HUES6 (cell line): ENCODE data around the gene COA8.
"Not testable (repeated sequence)": the region's sequence is repeated elsewhere in the genome, so short reads cannot be mapped to it uniquely, and the experiment has no call there.

Source experiments
- H3K27ac ChIP-seq: 2 replicates; pipeline ENCODE4 v1.7.0; 2013; ENCODE audit warnings: low read depth, mild to moderate bottlenecking, low read length, inconsistent platforms
- H3K27me3 ChIP-seq: 2 replicates; pipeline ENCODE4 v1.6.1; 2013; ENCODE audit warnings: low read length; ENCODE audit not compliant: control insufficient read depth, insufficient read depth
- H3K36me3 ChIP-seq: 2 replicates; pipeline ENCODE4 v1.6.1; 2013; ENCODE audit warnings: low read length; ENCODE audit not compliant: control insufficient read depth, insufficient read depth
- H3K4me1 ChIP-seq: 2 replicates; pipeline ENCODE4 v1.6.1; 2013; ENCODE audit warnings: low read length; ENCODE audit not compliant: control insufficient read depth, insufficient read depth
- H3K4me3 ChIP-seq: 2 replicates; pipeline ENCODE4 v1.5.1; 2013; ENCODE audit warnings: low read depth, low read length
- H3K9ac ChIP-seq: one replicate; pipeline ENCODE4 v1.6.1; 2013; ENCODE audit warnings: mild to moderate bottlenecking, low read length
- H3K9me3 ChIP-seq: 2 replicates; pipeline ENCODE4 v1.6.1; 2013; ENCODE audit warnings: low read depth, low read length; ENCODE audit not compliant: control insufficient read depth, insufficient read depth

The COA8 gene

DNA sequence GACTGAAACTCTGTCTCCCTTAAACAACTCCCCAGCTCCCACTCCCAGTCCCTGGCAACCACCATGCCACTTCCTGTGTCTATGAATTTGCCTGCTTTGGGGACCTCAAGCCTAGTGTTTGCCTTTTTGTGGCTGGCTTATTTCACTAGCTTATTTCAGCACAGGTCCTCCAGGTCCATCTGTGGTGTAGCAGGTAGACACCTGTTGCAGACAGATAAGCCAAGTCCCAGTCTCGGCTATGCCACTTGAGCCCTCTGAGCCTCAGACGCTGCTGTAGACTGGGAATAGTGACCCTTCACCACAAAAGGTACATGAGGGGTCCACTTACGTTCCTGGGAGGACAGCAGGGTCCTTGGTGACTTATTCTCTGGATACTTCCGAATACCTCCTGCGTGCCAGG lies 41.9 kb downstream of the COA8 start:
- Histone ChIP-seq H3K9ac (no peak overlapping the region), H3K4me3 (no peak overlapping the region), H3K36me3 (no peaks in the 10 kb centered on the region), H3K4me1 (peaks cover 8% of the 10 kb centered on the region; the same call in 1 of the 2 replicates), H3K9me3 (peaks cover 3% of the 10 kb centered on the region; the same call in 1 of the 2 replicates), H3K27me3 (peaks cover 20% of the 10 kb centered on the region; the same call in 1 of the 2 replicates), H3K27ac (no peak overlapping the region)

DNA sequence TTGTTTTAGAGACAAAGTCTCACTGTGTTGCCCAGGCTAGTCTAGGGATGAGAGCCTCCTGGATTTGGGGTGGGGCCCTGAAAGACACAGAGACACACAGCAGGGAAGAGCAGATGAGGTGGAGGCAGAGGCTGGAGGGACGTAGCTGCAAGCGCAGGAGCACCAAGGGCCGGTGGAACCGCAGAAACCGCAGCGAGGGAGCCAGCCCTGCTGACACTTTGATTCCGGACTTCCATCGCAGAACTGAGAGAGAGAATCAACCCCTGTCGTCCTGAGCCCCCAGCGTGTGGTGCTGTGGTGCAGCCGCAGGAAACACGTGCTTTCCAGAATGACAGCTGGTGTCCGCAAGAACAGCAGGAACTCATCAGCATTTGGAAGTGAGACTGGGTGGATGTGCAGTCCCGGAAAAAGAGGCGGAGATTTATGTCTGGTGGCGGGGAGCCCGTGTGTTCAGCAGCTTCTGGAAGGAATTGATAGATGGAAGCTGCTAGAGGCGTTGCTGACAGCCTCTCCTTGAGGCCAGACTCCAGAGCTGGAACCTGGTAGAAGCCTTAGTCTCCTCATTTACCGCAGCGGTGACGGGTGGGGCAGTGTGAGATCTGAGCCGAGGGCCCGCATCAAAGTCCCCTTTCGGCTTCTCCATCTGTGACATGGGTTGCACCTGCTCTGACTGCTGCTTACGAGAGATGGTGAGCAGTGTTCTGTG lies 44.4 kb downstream of the COA8 start:
- peaks cover 8% of the 10 kb centered on the region; the same call in 1 of the 2 replicates for H3K4me1 ChIP-seq
- H3K27ac ChIP-seq: no peak overlapping the region
- H3K4me3 ChIP-seq: no peak overlapping the region
- no peak overlapping the region for H3K9ac ChIP-seq
- H3K9me3 ChIP-seq: peaks cover 15% of the 10 kb centered on the region
- peaks cover 20% of the 10 kb centered on the region; the same call in 1 of the 2 replicates for H3K27me3 ChIP-seq
- no peaks in the 10 kb centered on the region for H3K36me3 ChIP-seq

GRCh38 chr14:103607822-103608221 lies 45.1 kb downstream of the COA8 start:
- Histone ChIP-seq H3K27me3 (peaks cover 20% of the 10 kb centered on the region; the same call in 1 of the 2 replicates), H3K27ac (no peak overlapping the region), H3K4me1 (peaks cover 8% of the 10 kb centered on the region; the same call in 1 of the 2 replicates), H3K36me3 (no peaks in the 10 kb centered on the region), H3K9ac (no peak overlapping the region), H3K4me3 (no peak overlapping the region), H3K9me3 (peaks cover 15% of the 10 kb centered on the region)

DNA sequence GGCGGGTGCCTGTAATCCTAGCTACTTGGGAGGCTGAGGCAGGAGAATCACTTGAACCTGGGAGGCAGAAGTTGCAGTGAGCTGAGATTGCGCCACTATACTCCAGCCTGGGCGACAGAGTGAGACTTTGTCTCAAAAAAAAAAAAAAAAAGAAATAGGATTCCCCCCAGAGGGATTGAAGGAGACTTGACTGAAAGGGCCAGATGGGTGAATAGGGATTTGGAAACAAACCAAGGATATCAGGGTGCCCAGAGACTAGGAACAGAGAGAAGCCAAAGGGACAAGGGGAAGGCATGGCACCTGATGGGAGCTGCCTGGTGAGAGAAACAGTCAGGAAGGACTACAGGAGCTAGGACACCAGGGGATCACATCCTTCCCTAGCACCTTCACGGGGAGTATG lies 46.3 kb downstream of the COA8 start:
- H3K9me3 ChIP-seq: peaks cover 15% of the 10 kb centered on the region
- H3K27me3 ChIP-seq: peaks cover 20% of the 10 kb centered on the region; the same call in 1 of the 2 replicates
- H3K27ac ChIP-seq, H3K9ac ChIP-seq, H3K4me3 ChIP-seq, H3K4me1 ChIP-seq, H3K36me3 ChIP-seq: not testable (repeated sequence)

DNA sequence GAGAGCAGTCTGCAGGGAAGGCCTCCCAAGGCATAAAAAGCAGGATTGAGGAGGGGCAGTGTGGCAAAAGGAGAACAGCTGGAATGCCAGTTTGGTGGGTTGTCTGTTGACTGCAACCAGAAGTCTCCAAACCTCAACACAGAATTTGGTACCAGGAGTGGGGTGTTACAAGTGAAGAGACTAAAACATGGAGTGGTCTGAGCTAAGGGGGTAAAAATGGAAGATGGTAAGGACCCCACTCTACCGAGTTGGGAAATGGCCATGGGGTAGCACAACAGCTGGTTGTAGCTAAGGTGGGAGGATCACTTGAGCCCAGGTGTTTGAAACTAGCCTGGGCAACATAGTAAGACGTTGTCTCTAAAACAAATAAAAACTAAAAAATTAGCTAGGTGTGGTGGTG lies 48.5 kb downstream of the COA8 start:
- H3K9ac ChIP-seq: no peak overlapping the region
- peaks cover 15% of the 10 kb centered on the region for H3K9me3 ChIP-seq
- H3K36me3 ChIP-seq: no peaks in the 10 kb centered on the region
- H3K27ac ChIP-seq: no peak overlapping the region
- peaks cover 8% of the 10 kb centered on the region; the same call in 1 of the 2 replicates for H3K4me1 ChIP-seq
- H3K4me3 ChIP-seq: no peak overlapping the region
- peaks cover 20% of the 10 kb centered on the region; the same call in 1 of the 2 replicates for H3K27me3 ChIP-seq

DNA sequence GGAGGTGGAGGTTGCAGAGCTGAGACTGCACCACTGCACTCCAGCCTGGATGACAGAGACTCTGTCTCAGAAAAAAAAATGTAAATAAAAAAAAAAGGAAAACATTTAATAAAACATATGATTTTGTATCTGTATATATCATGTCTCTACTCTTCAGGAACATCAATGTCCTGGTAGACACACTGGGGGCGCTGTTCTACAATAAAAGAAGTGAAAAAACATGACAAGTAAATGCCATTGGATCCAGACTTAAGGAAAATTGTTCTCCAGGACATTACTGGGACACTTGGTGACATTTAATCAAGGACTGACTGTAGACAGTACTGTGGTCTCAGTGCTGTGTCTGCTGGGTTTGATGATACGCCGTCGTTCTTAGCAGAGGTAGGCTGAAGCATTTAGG lies 50.8 kb downstream of the COA8 start:
- peaks cover 15% of the 10 kb centered on the region for H3K9me3 ChIP-seq
- 0 out of 2 replicates have a peak, but pooled peaks cover 2% of the 10 kb centered on the region for H3K4me1 ChIP-seq
- no peak overlapping the region for H3K4me3 ChIP-seq

GRCh38 chr14:103616635-103617300 lies 54.0 kb downstream of the COA8 start:
- no peaks in the 10 kb centered on the region for H3K9me3 ChIP-seq
- no peak overlapping the region for H3K4me3 ChIP-seq
- H3K27me3 ChIP-seq: no peaks in the 10 kb centered on the region
- H3K4me1 ChIP-seq: 0 out of 2 replicates have a peak, but pooled peaks cover 2% of the 10 kb centered on the region
- H3K9ac ChIP-seq: no peak overlapping the region
- no peak overlapping the region for H3K27ac ChIP-seq
- H3K36me3 ChIP-seq: no peaks in the 10 kb centered on the region

More for the DNA sequence above, 50.8 kb downstream of the COA8 start:
- Histone ChIP-seq H3K27me3 (peaks cover 3% of the 10 kb centered on the region; the same call in 1 of the 2 replicates), H3K36me3 (no peaks in the 10 kb centered on the region), H3K27ac (no peak overlapping the region), H3K9ac (no peak overlapping the region)

- no peak overlapping the region for H3K4me3 ChIP-seq
- H3K27me3 ChIP-seq: no peaks in the 10 kb centered on the region
- no peaks in the 10 kb centered on the region for H3K36me3 ChIP-seq
- no peaks in the 10 kb centered on the region for H3K9me3 ChIP-seq
- H3K27ac ChIP-seq: no peak overlapping the region
- no peak overlapping the region for H3K9ac ChIP-seq
- H3K4me1 ChIP-seq: 0 out of 2 replicates have a peak, but pooled peaks cover 2% of the 10 kb centered on the region
Observed at GRCh38 chr14:103619057-103619456, 56.3 kb downstream of the COA8 start.

GRCh38 chr14:103621860-103622259 lies 59.1 kb downstream of the COA8 start:
- Histone ChIP-seq H3K27me3 (no peaks in the 10 kb centered on the region), H3K9me3 (no peaks in the 10 kb centered on the region), H3K4me1 (peaks cover 4% of the 10 kb centered on the region; the same call in 1 of the 2 replicates), H3K36me3 (no peaks in the 10 kb centered on the region), H3K4me3 (no peak overlapping the region), H3K27ac (no peak overlapping the region), H3K9ac (no peak overlapping the region)

DNA sequence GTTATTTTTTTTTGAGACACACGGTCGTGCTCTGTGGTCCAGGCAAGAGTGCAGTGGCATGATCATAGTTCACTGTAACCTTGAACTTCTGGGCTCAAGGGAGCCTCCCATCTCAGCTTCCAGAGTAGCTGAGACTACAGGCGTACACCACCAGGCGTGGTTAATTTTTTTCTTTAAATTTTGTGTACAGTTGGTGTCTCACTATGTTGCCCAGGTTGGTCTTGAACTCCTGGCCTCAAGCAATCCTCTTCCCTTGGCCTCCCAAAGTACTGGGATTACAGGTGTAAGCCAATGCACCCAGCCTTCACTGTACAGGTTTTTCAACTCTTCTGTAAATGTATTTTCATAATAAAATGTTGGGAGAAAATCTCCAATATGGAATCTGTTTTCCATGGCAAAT lies 60.5 kb downstream of the COA8 start:
- Histone ChIP-seq H3K4me3 (no peak overlapping the region), H3K27ac (no peak overlapping the region), H3K4me1 (peaks cover 12% of the 10 kb centered on the region; the same call in 1 of the 2 replicates), H3K9ac (no peak overlapping the region), H3K9me3 (no peaks in the 10 kb centered on the region), H3K36me3 (no peaks in the 10 kb centered on the region), H3K27me3 (no peaks in the 10 kb centered on the region)

GRCh38 chr14:103623883-103624482 lies 61.2 kb downstream of the COA8 start:
- Histone ChIP-seq H3K27ac (no peak overlapping the region), H3K9ac (no peak overlapping the region), H3K4me1 (peaks cover 14% of the 10 kb centered on the region; the same call in 1 of the 2 replicates), H3K9me3 (no peaks in the 10 kb centered on the region), H3K36me3 (no peaks in the 10 kb centered on the region), H3K4me3 (no peak overlapping the region), H3K27me3 (no peaks in the 10 kb centered on the region)
